Measurements from ENCODE around the gene FZD10.

The FZD10 gene

DNA sequence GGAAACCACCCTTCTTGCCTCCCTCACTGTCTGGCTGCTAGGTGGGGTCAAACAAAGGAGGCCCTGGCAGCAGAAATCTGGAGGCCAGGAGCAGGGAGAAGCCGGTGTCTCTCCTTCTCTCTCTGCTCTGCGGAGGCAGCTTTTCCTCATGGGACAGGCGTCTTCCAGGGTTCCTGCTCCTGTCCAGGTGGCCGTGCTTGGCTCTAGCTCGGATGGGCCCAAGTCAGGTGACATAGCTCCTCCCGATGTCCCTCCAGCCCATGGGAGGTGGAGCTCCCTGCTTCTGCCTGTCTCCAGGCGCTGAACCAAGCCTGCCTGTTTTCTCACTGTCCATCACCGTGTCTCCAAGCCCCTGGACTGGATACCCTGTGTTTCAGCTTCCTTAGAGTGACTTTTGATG is 30.5 kb upstream of the FZD10 start:
- no peak for DNase-seq (ENCODE audit: low read depth)

DNA sequence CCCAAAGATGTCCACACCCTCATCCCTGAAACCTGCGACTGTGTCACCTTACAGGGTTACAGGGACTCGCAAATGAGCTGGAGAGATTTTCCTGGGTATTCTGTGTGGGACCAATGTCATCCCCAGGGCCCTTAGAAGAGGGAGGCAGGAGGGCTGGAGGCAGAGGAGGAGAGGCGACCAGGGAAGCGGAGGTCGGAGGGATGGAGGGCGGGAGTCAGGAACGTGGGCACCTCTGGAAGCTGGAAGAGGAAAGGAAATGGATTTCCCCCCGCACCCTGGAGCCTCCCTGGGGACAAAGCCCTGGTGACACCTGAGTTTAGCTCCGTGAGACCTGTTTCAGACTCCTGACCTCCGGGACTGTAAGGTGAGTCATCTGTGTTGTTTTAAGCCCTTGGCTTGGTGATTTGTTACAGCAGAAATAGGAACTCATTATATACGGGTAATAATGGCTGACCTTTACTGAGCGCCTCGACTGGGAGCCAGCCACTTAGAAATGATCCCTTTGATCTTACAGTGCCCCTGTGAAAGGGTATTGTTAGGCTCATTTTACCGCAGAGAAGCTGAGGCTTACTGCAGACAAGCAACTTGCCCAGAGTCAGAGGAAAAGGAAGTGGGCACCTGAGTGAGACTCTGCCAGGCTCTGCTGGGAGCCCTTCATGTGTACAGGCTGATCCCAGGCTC is 29.3 kb upstream of the FZD10 start:
- no peak for DNase-seq (ENCODE audit: low read depth)

GRCh38 chr12:130133851-130134562 is 28.3 kb upstream of the FZD10 start:
- DNase-seq (ENCODE audit: low read depth): no peak

GRCh38 chr12:130134563-130134915 is 27.7 kb upstream of the FZD10 start:
- no peak for DNase-seq (ENCODE audit: low read depth)

- DNase-seq (ENCODE audit: low read depth): no peak
Observed at GRCh38 chr12:130136509-130137039, 25.7 kb upstream of the FZD10 start.

DNA sequence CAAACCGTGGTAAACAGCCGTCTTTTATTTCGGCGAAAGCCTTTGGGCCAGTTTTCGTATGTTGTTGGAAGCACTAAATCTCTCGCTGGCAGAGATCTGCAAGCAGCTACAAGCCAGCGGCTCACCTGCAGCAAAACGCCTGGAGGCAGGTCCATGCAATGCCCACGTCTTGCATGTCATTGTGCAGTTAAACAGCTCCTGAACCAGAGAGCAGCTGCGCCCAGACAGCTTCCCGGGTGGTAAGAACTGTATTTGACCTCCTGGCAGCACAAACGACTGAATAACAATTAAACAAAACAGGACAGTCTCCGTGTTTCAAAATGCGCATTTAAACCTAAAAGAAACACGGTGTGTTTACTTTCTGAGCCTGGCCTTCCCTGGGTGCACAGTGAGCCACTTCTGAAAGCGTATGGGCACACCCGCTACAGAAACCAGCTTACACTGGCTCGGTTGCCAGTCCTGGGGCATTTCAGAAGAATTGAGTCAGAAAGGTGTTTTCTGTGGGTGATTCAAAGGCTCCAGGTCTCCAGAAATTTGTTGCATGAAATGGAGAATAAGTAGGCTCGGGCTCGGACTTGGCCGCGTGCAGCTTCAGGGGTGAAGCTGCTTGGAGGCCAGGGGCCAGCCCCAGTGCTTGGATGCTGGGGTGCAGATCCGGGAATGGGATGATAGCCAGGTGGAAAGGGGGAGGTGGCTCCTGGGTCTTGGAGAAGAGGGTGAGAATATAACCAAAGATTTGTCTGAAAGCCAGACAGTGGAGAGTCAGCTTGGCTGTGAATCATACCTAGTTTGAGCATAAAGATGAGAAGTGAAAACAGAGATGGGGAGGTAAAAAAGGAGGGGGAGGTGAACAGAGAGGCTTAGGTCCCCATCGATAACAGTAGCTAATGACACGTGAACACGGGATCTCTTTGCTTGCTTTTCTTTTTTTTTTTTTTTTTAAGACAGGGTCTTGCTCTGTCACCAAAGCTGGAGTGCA is 24.9 kb upstream of the FZD10 start:
- DNase-seq (ENCODE audit: low read depth): no peak

DNA sequence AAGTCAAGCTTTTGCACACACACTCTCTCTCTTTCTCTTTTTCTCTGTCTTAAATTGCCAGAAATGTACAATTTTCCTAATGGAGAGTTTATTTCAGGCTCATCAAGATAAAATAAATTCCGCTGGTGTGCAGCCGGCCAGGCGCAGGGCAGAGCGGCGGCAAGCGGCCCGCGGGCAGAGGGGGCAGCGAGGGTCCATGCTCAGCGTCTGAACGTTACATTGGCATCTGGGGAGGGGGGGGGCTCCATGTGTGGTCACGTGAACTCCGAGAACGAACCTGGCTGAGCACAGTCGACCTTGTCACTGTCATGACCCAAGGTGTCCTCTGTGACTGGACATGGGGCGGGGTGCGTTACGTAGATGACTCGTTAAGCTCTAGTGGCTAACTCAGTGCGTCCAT is 23.8 kb upstream of the FZD10 start:
- DNase-seq (ENCODE audit: low read depth): no peak

DNA sequence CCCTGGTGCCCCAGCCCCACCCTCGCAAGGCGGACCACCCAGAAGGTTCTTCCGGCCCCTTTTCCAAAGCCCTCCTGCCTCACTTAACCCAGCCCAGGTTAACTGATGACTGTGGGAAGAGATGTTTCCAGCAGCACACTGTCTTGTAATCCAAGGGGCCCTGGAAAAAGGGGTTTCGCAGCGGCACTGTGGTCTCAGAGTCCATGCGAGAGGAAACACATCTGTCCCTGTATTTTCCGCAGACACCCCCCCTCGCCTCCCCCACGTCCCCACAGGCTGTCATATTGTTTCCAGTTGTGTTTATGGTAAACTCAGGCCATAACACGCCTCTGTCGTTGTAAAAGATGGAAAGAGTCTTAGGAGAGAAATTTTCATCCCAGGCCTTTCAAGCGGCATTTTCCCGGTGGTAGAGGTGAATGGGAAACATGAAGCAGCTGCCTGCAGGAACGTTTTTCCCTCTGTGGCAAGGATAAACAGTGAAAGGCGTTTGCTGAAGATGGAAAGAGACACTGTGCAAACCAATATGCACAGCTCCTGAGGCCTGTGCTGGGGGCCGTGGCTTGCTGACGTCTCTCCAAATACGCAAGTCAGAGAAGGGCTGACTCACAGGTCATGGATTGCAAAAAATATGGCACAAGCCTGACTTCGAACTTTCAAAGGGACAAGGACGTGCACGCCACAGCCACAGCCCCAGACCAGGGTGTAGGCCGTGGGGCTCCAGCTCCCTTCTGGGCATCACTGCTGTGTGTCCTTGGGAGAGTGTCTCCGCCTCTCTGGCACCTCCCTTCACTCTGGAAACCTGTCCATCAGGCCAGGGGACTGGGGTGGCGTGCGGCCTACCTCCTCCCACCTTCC is 22.5 kb upstream of the FZD10 start:
- no peak for DNase-seq (ENCODE audit: low read depth)

DNA sequence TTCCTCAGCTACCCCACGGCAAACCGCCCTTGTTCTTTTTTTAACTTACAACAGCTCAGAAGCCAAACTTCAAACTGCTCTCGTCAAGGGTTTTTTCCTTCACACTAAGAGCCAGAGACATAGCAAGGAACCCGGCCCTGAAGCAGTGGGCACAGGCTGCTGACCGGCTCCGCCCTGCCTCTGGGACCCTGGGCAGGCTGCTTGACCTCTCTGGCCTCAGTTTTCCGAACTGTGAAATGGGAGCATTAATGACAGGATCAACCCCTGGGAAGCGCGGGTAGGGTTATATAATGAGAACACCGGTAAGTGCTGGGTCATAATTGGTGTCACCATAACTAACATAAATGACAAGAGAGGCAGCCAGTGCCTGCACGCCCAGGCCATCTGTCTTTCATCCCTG is 21.2 kb upstream of the FZD10 start:
- DNase-seq (ENCODE audit: low read depth): no peak

DNA sequence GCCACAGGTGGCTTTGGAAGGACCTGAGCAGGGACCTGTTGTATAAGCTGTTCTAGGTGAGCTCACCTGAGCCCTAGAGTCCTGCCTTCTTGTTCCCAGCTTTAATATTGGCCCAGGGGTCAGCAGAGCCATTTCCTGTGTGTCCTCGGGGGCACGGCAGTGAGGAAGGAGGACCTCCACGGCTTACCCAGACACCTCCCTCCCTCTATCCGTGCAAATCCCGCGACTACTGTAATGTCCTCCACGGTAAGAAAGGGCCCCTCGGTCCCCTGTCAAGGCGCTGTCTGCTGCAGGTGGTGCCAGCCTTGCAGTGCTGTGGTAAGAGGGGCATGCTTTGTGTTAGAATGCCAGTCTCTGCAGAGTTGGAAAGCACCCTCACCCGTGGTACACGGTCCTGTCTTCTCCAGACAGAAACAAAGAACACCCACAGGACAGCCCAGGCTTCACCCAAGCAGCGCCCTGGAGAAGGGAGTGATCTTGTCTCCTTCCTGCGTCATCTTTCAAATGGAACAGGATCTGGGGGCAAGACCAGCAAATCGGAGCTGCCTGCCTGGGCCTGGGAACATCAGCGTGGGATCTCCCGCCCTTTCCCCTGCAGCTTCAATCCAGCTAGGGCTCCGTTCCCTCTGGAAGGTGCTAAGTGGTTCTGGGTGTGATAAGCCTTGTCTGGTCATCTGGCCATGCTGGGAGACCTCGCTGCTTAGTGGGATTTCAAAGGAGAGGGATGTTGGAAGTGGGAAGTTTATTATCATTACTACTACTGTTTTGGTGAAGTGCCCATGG is 20.2 kb upstream of the FZD10 start:
- DNase-seq (ENCODE audit: low read depth): no peak

- DNase-seq (ENCODE audit: low read depth): no peak
Observed at GRCh38 chr12:130142736-130143135, 19.5 kb upstream of the FZD10 start.

- no peak for DNase-seq (ENCODE audit: low read depth)
Observed at GRCh38 chr12:130143136-130143535, 19.1 kb upstream of the FZD10 start.

DNA sequence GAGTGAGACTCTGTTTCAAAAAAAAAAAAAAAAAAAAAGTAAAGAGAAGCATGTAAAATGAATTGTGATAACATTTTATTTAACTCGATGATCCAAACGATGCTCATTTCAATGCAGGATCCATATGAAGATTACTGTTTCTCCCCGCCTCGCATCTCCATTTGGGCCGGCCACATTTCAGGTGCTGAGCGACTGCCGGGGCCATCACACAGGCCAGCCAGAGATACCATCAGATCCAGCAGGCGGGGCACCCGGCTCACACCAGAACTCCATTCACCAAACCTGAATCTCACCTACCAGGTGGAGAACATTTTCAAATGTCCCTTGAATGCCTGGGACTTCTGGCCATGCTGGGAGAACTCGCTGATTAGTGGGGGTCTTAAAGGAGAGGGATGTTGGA is 18.0 kb upstream of the FZD10 start:
- no peak for DNase-seq (ENCODE audit: low read depth)

DNA sequence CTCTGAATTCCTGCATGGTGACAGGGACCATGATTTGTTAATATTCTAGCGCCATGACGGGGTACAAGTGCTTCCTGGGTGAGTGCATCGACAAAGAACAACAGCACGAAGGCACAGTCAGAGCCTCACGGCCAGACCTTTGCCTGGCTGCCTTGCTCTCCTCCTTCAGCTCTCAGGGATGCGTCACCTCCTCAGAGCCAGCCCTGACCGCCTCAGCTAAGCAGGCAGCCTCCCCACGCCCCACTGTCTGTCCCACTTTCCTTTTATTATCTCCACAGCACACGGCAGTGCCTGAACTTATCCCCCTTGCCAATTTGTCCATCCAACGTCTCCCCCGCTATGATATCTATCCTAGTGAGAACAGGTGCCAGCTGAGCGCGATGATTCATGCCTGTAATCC is 16.5 kb upstream of the FZD10 start:
- DNase-seq (ENCODE audit: low read depth): no peak

GRCh38 chr12:130146176-130146931 is 15.9 kb upstream of the FZD10 start:
- no peak for DNase-seq (ENCODE audit: low read depth)

GRCh38 chr12:130147875-130148596 is 14.2 kb upstream of the FZD10 start:
- no peak for DNase-seq (ENCODE audit: low read depth)

GRCh38 chr12:130151846-130152245 is 10.4 kb upstream of the FZD10 start:
- no peak for DNase-seq (ENCODE audit: low read depth)

DNA sequence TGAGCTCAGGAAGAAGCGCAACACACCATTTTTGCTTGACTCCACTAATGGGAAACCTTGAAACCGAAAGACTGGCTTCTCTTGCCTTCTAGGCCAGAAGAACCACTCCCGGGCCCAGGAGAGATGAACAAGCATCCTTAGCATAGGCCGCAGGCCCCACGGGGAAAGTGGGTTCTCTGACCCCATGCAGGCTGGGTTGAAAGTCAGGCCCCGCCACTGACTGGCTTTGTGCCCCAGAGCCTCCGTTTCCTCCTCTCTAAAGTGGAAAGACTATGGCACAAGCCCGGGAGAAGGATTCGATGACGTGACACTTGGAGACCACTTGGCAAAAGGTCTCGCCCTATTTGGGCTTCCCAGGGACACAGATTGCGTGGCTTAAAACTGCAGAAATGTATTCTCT is 9.9 kb upstream of the FZD10 start:
- DNase-seq (ENCODE audit: low read depth): no peak

- no peak for DNase-seq (ENCODE audit: low read depth)
Observed at GRCh38 chr12:130153803-130154202, 8.5 kb upstream of the FZD10 start.
